ENCODE data around the gene SUSD4.

GRCh38 chr1:223253916-223254315 is 110.1 kb downstream of the SUSD4 start:
- no peak for TF ChIP-seq POLR2A (IDR thresholded peaks at IDR 0.05; ENCODE audit: low read depth, low read length)
- no peak for TF ChIP-seq TAF1 (IDR thresholded peaks at IDR 0.05; ENCODE audit: low read depth, low read length)
- no peak for TF ChIP-seq POLR2AphosphoS5 (IDR thresholded peaks at IDR 0.05; ENCODE audit: low read depth, low read length)
- no peak for TF ChIP-seq PAX5 (IDR thresholded peaks at IDR 0.05; ENCODE audit: insufficient read depth, low read length, severe bottlenecking)
- no peak for TF ChIP-seq SPI1 (IDR thresholded peaks at IDR 0.05; ENCODE audit: low read depth, low read length)
